GM20000 (cell line): ENCODE measurements around the gene TAF1B.

Experiments
- DNase-seq: peaks from one replicate; pipeline ENCODE4 v3.0.0; 2012; ENCODE audit warnings: low spot score
- TF ChIP-seq, protein P1 (sequence below): IDR thresholded peaks from 2 replicates; pipeline ENCODE4 v1.5.1; 2012; ENCODE audit warnings: mild to moderate bottlenecking, control low read depth; ENCODE audit errors: extremely low read depth, missing control alignments

TAF1B gene

DNA sequence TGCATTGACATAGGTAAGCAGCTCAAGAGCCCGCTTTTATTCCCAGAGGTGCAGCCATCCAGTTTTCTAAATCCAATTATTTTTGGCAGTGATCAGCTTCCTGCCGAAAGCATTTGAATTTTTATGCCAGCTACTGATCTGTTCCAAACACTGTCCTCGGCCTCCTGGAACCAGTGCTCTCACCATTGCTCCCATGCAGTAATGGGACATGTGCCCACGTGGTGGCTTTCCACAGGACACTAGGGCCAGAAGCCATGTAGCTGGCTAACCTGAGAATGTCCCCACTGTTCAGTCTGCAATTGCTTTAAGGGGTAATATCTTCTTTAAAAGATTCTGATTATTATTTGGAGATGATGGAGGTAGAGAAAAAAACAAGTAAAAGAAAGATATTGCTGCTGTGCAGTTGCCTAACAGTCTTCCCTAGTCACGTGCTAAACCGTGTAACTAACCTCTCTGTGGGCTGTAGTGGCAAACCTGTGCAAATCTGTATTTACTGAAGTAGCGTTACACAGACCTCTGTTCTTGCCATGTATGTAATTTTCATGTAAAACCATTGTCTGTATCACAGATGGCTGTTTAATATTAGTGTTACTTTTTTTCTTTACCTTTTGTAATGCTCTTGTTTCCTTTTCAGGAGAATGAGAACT, 121.2 kb downstream of the TAF1B start:
- DNase-seq: no peak
- TF ChIP-seq, protein P1, sequence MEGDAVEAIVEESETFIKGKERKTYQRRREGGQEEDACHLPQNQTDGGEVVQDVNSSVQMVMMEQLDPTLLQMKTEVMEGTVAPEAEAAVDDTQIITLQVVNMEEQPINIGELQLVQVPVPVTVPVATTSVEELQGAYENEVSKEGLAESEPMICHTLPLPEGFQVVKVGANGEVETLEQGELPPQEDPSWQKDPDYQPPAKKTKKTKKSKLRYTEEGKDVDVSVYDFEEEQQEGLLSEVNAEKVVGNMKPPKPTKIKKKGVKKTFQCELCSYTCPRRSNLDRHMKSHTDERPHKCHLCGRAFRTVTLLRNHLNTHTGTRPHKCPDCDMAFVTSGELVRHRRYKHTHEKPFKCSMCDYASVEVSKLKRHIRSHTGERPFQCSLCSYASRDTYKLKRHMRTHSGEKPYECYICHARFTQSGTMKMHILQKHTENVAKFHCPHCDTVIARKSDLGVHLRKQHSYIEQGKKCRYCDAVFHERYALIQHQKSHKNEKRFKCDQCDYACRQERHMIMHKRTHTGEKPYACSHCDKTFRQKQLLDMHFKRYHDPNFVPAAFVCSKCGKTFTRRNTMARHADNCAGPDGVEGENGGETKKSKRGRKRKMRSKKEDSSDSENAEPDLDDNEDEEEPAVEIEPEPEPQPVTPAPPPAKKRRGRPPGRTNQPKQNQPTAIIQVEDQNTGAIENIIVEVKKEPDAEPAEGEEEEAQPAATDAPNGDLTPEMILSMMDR: no peak

DNA sequence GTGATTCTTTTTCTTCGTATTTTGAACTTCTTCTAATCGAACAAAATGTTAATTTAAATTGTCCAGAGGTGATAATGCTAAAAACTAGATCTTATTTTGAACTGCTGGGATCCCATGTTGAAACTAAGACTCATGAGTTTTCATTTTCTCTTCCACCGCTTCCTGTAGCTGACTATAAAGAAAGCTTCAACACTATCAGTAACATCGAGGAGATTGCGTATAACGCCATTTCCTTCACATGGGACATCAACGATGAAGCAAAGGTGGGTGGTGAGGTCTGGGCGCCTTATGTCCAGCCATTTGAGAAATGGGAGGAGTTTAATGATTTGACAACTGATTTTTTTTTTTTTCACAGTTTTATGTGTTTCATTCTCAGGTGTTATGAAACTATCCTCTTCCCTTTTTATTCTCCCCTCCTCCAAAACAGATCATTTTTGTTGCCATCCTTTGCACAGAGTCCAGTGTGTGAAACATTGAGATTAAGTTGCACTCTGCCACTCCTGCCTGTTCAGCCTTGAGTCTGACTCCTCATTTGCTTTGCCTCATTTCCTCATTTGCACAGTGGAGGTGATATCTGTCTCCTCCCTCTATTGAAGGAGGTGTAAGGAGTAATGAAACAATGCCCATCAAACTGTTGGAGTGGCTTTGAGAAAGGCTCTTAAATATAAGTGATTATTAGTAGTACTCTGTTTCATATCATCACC, 122.0 kb downstream of the TAF1B start:
- TF ChIP-seq, protein P1: no peak
- DNase-seq: no peak

DNA sequence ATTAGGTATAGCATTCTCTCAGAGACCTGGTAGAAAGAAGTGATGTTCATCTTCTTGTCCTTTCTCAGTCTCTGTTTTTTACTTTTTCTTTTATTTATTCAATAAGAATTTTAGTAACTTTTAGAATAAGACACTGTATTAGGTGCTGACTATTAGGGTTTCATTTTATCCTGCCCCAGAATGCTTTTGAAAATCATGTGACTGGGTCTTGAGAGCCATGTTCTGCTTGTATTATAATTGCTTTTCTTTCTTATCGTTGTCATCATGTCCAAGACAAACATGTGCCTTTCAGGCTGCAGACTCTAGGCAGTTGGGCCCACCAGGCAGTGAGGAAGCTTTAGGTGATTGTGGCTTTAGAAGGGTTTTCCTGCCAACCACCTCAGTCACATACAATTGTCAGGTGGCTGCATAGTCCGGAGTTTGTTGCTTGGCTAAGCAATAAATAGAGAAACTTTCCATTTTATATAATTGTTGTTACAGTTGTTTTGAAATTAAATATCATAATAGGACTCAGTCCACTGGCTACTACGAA, 123.3 kb downstream of the TAF1B start:
- DNase-seq: no peak
- TF ChIP-seq, protein P1: no peak

DNA sequence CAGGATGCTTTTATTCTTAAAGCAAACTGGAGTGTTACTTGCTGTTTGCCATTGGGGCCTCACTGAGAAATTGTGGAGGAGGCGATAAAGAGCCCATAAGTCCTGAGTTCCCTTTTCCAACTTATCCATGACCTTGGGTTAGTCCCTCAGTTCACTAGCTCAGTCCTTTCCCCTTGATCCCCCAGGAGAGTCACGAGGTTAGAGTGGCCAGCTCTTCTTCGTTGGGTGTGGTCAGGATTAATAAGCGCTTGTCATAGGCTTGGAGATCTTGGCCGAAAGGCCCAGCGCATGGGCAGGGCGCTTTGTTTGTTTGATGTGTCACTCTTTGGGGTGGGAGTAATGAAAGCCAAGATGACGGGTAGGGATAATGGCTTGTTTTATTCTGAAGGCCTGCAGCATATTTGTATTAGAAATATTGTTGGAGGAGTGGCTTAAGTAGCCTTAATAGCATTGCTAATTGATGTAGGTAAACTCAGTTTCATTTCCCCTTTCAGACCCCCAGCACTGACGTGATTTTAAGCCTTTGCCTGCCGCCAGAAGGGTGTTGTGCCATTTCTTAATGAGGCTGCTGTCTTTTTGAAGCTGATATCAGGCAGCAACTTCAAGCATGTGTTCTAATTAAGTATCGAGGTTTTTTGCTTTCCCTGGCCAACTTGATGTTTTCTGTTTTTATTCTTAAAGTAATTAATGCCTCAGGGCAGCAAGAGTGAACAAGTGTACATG, 123.9 kb downstream of the TAF1B start:
- peak; percentile 45 for DNase-seq
- TF ChIP-seq, protein P1: no peak

DNA sequence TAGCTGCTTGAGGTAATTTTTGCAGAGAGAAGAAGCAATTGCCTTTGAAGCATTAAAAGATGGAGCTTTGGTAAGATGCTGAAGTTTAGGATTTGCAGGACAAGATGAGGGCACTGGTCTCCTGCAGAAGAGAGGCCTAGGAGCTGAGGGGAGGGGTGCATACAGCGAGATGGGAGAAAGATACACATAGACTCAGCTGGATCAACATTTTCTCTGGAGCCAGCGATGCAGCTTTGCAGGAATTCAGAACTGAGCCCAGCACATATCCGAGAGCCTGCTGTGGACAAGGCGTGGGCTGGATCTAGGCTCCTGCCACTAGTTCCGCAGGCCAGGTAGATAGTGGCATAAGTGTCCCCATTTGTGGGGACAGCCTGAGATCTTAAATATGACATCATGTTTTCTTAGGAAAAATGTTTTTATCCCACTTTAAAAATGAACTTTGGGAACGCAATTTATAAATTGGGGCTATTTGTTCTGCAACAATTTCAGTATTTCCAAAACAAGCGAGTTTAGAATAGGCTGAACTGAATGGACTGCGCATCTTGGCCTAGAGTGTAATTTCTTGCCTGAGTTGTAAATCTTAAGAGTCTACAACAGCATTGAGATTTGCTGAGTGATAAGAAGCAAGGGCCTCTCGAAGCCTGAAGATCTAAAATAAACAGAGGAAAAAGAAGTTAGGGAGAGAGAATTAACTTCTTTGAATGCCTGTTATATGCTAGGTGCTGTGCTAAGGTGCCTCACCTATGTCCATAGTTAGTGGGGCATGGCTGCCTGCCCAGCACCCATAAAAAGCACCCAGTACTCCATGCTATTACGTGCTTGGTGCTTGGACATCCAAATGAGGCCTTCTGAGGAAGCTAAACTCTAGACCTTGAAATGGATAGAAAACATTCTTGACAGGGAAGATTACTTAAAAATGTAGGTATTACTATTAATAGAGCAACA, 125.6 kb downstream of the TAF1B start:
- no peak for DNase-seq
- TF ChIP-seq, protein P1: no peak

DNA sequence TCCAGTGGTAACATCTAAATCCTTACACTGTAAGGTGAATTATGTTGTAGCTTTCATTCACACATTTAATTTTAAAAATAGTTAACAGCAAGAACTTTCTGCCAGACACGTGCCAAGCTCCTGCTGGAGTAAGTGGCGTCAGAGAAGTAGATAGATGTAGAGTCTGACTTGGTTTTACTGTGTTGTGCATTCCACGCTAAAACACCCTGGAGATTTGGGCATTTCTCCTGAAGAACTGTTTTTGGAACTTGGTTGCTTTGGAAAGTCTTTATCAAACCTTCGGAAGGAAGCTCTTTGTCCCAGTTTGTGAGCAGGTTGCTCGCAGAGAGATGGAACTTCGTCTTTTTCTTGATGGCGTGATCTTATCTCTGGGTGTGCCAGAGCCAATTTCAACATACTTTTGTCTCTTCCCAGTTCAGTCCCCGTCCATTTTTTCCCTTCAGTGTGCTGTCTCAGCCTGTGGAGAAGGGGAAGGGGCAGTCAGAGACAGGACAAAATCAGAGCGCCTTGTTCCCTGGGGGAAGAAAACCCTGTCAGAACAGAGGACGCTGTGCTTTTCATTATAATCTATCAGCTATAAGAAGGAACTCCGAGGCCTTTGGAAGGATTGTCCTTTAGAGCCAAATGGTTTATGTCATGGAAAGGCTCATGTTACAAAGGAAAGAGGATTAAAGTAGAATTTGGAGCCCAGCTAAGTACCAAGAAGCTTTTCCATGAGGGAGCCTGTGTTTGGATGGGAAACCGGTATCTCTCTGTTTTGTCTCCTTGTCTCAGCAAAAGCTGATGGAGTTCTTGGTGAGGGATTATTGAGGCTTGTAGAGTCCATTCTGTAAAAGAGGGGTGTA, 127.1 kb downstream of the TAF1B start:
- no peak for DNase-seq

More for the DNA sequence above, 127.1 kb downstream of the TAF1B start:
- TF ChIP-seq, protein P1: no peak
